K562 (cell line): ENCODE data around the gene AKAP6. TPM values are rescaled to one million over a fixed set of nuclear protein-coding genes. Genes with fewer than 3 reads are reported as not detected.

Source experiments
- ATAC-seq: fragments of 200-7000 bp; cut with Tn5 transposase; 3 replicates; pipeline ENCODE4 v1.9.1; 2020; ENCODE audit warnings: moderate library complexity
- BruUV-seq: library from RNA; stranded (reverse); fragments of 400-500 nt; replicated peaks from 2 replicates; lab custom pipeline; 2021; lab: Mats Ljungman, UMichigan
- CTCF ChIA-PET: fragments of 300-600 bp; formaldehyde crosslinking; extraction: SDS; loops from one replicate; lab custom pipeline; 2021; ENCODE audit warnings: low intra/inter-chr PET ratio; lab: Yijun Ruan, JAX
- POLR2A ChIA-PET: fragments of 300-600, 350-650 bp; sonication (Branson Sonifier 250); formaldehyde crosslinking; extraction: SDS; loops from one replicate; lab custom pipeline; 2021; ENCODE audit warnings: antibody characterized with exemption, inconsistent platforms; lab: Yijun Ruan, JAX
- DNase-seq, 4 experiments: peaks; one replicate each; pipeline versions ENCODE4 v3.0.0 to v3.0.0-alpha.2; 2011 to 2018; ENCODE audit warnings: low spot score in 3 of 4, mixed read lengths in 3 of 4; ENCODE audit errors: extremely low read depth in 1 of 4
- FAIRE-seq: peaks from 2 replicates; lab custom pipeline; 2011; peaks lifted over from hg19 to GRCh38; lab: Jason Lieb, UNC
- H2AFZ ChIP-seq: 2 replicates; pipeline ENCODE4 v1.6.0; 2011; ENCODE audit warnings: low read depth, low read length, control low read depth, inconsistent platforms
- H3K27ac ChIP-seq: fragments of 200-600 bp; 3 replicates; pipeline ENCODE4 v1.8.0; 2011; ENCODE audit warnings: low read depth, mild to moderate bottlenecking, control low read depth, inconsistent platforms, low read length, moderate library complexity, mixed read lengths; ENCODE audit errors: extremely low read depth
- H3K27me3 ChIP-seq, 2 experiments: fragments of 300-600 bp in 1 of 2; 2 replicates in 1 of 2; 3 replicates in 1 of 2; pipeline versions ENCODE4 v1.6.0 to v1.8.0; 2011; ENCODE audit warnings: inconsistent platforms in 2 of 2, low read length in 2 of 2, mild to moderate bottlenecking in 1 of 2, mixed read lengths in 1 of 2, moderate library complexity in 1 of 2; ENCODE audit not compliant: control insufficient read depth in 2 of 2, insufficient read depth in 2 of 2
- H3K36me3 ChIP-seq: fragments of 300-600 bp; 3 replicates; pipeline ENCODE4 v1.8.0; 2011; ENCODE audit warnings: mild to moderate bottlenecking, low read length, inconsistent platforms; ENCODE audit not compliant: control insufficient read depth, insufficient read depth
- H3K4me1 ChIP-seq, 2 experiments: fragments of 200-600 bp in 1 of 2; replicated peaks in 1 of 2; 2 replicates in 1 of 2; 3 replicates in 1 of 2; pipeline versions ENCODE4 v1.5.1 to v1.8.0; 2011; ENCODE audit warnings: inconsistent platforms in 2 of 2, low read length in 2 of 2, mild to moderate bottlenecking in 1 of 2, mixed read lengths in 1 of 2, moderate library complexity in 1 of 2; ENCODE audit not compliant: control insufficient read depth in 2 of 2, insufficient read depth in 2 of 2
- H3K4me2 ChIP-seq: 2 replicates; pipeline ENCODE4 v1.6.1; 2011; ENCODE audit warnings: low read length, control low read depth, inconsistent platforms, mixed read lengths; ENCODE audit not compliant: insufficient read depth
- H3K4me3 ChIP-seq: fragments of 200-600 bp; sonication (generic), shearing (Covaris generic); 2 replicates; pipeline ENCODE4 v1.5.1; 2016; ENCODE audit warnings: control low read depth, inconsistent platforms
- H3K79me2 ChIP-seq: fragments of 200-600 bp; 3 replicates; pipeline ENCODE4 v1.8.0; 2011; ENCODE audit warnings: low read length, inconsistent platforms; ENCODE audit not compliant: control insufficient read depth, insufficient read depth
- H3K9ac ChIP-seq, 2 experiments: 2 replicates each; pipeline versions ENCODE4 v1.6.0 to v1.6.1; 2011; ENCODE audit warnings: low read depth in 2 of 2, low read length in 2 of 2, control low read depth in 1 of 2, inconsistent platforms in 1 of 2, mild to moderate bottlenecking in 1 of 2, mixed read lengths in 1 of 2; ENCODE audit not compliant: insufficient read depth in 1 of 2
- H3K9me1 ChIP-seq: one replicate; pipeline ENCODE4 v1.6.0; 2011; ENCODE audit warnings: inconsistent platforms, mild to moderate bottlenecking, low read length, moderate library complexity; ENCODE audit not compliant: control insufficient read depth, insufficient read depth
- H3K9me3 ChIP-seq: replicated peaks from 2 replicates; pipeline ENCODE4 v1.5.1; 2011; ENCODE audit warnings: low read depth, low read length, inconsistent platforms; ENCODE audit not compliant: control insufficient read depth, insufficient read depth
- H4K20me1 ChIP-seq: replicated peaks from 2 replicates; pipeline ENCODE4 v1.6.1; 2011; ENCODE audit warnings: low read length, inconsistent platforms, mixed read lengths; ENCODE audit not compliant: control insufficient read depth, insufficient read depth
- BMI1 ChIP-seq: fragments of 150-350 bp; IDR thresholded peaks from 2 replicates; pipeline ENCODE4 v1.6.1; 2014; ENCODE audit warnings: low read length
- KDM4B ChIP-seq, 2 experiments: fragments of 450-650 bp in 1 of 2; sonication (generic) in 1 of 2; IDR thresholded peaks; 2 replicates each; pipeline ENCODE4 v1.6.1; 2016 to 2017; ENCODE audit warnings: borderline replicate concordance in 2 of 2, antibody characterized with exemption in 1 of 2, low read depth in 1 of 2, mild to moderate bottlenecking in 1 of 2
- MIER1 ChIP-seq: fragments of 450-650 bp; IDR thresholded peaks from 2 replicates; pipeline ENCODE4 v1.6.1; 2016; ENCODE audit warnings: antibody characterized with exemption, mild to moderate bottlenecking, low read depth
- PCBP1 ChIP-seq: fragments of 200-400 bp; formaldehyde crosslinking; IDR thresholded peaks from 2 replicates; pipeline ENCODE4 v1.6.1; 2018; ENCODE audit warnings: mild to moderate bottlenecking, low read depth, low read length; ENCODE audit not compliant: poor library complexity, severe bottlenecking
- RCOR1 ChIP-seq, 2 experiments: IDR thresholded peaks; 2 replicates each; pipeline ENCODE4 v1.6.1; 2012; ENCODE audit warnings: low read depth in 2 of 2, low read length in 2 of 2, borderline replicate concordance in 1 of 2, improper control_type of control experiment in 1 of 2
- STAT5A ChIP-seq: IDR thresholded peaks from 2 replicates; pipeline ENCODE4 v1.6.1; 2012; ENCODE audit warnings: low read length, inconsistent platforms, borderline replicate concordance
- TBP ChIP-seq: optimal IDR thresholded peaks from 2 replicates; pipeline ENCODE3; 2011; ENCODE audit warnings: low read depth, low read length, improper control_type of control experiment
- WHSC1 ChIP-seq: IDR thresholded peaks from one replicate; pipeline ENCODE4 v1.6.1; 2012; ENCODE audit warnings: low read length, control low read depth, inconsistent platforms
- ZBTB1 ChIP-seq: sonication (generic); formaldehyde crosslinking; IDR thresholded peaks from 2 replicates; pipeline ENCODE4 v1.8.1; 2023; ENCODE audit warnings: missing genetic modification reagents, low read depth, mild to moderate bottlenecking, borderline replicate concordance
- ZFP30 ChIP-seq: fragments of 250-450 bp; sonication (Bioruptor Pico); IDR thresholded peaks from 2 replicates; pipeline ENCODE4 v1.8.0; 2022; ENCODE audit warnings: moderate library complexity, mild to moderate bottlenecking, inconsistent platforms, borderline replicate concordance
- ZNF384 ChIP-seq: IDR thresholded peaks from 2 replicates; pipeline ENCODE4 v1.6.1; 2012; ENCODE audit warnings: low read depth, low read length, improper control_type of control experiment
- WGBS: fragments of 100-300 bp; shearing (Covaris generic); methylation state at CpG from one replicate; pipeline ENCODE4 v1.1.6; 2016; ENCODE audit warnings: low coverage, mixed read lengths; ENCODE audit not compliant: insufficient coverage; ENCODE audit errors: missing lambda C conversion rate; 5-methylcytosine and 5-hydroxymethylcytosine counted together
- in situ Hi-C: fragments of 300-500 bp; cut with MboI; formaldehyde crosslinking; loops from 4 replicates; pipeline ENCODE4 v1.15.0; 2018; ENCODE audit warnings: inconsistent platforms, mixed read lengths
- intact Hi-C: fragments of 100-400 bp; cut with micrococcal nuclease; formaldehyde crosslinking; loops from 2 replicates; pipeline ENCODE4 v1.14.2; 2022
- polyA plus RNA-seq, 8 experiments: library from polyadenylated mRNA; depleted of rRNA in 4 of 8; stranded (reverse) in 5 of 8; unstranded in 3 of 8; fragments of >200 nt; fragmentation: Nextera tagmentation in 2 of 8; fragmentation: Illumina TruSeq in 1 of 8; extraction: Ambion mirVana in 2 of 8; extraction: Trizol in 1 of 8; gene quantifications; 2 replicates each; pipeline versions ENCODE4 v1.2.1 to v1.2.3, GENCODE V29; 2011 to 2014; ENCODE audit warnings: inconsistent platforms in 1 of 8, missing spikeins in 1 of 8
- total RNA-seq, 7 experiments: library from RNA; depleted of rRNA in 6 of 7; stranded (reverse); fragments of >200 nt in 6 of 7; fragmentation: Illumina TruSeq in 2 of 7; extraction: Trizol in 2 of 7; gene quantifications; 2 replicates each; pipeline versions ENCODE4 v1.2.1 to v1.2.3, GENCODE V29; 2011 to 2021; ENCODE audit warnings: low replicate concordance in 1 of 7

AKAP6 gene
- total and polyA plus RNA-seq, 9 of the 15 experiments (the other 6 are each of a cell fraction or from before 2014, with no cell fraction given), result 0.03 to 1.7 (median 0.48) TPM

GRCh38 chr14:32403688-32404087 lies 74.6 kb downstream of the AKAP6 start:
- TF ChIP-seq RCOR1 (IDR thresholded peaks at IDR 0.05; ENCODE audit: borderline replicate concordance in 1 of 2, low read depth in 2 of 2, low read length in 2 of 2) (no peak), ZFP30 (no peak), KDM4B (IDR thresholded peaks at IDR 0.05; ENCODE audit: borderline replicate concordance in 2 of 2, low read depth in 1 of 2) (no peak), PCBP1 (no peak), ZBTB1 (CRISPR knock-in tag) (no peak), MIER1 (no peak), TBP (no peak), WHSC1 (no peak), ZNF384 (no peak), BMI1 (no peak), STAT5A (no peak)
- FAIRE-seq (no peak), DNase-seq (no peak), ATAC-seq (no peak)
- intact Hi-C loops (no loop called here), in situ Hi-C loops (no loop called here)
- Histone ChIP-seq H3K9ac (no peak overlapping the region), H3K4me1 (no peaks in the 10 kb centered on the region), H3K9me3 (no peaks in the 10 kb centered on the region), H3K36me3 (no peaks in the 10 kb centered on the region), H4K20me1 (no peaks in the 10 kb centered on the region), H3K27ac (no peak overlapping the region), H3K27me3 (no peaks in the 10 kb centered on the region), H3K4me3 (no peak overlapping the region), H3K9me1 (no peaks in the 10 kb centered on the region), H2AFZ (no peak overlapping the region), H3K4me2 (no peak overlapping the region), H3K79me2 (no peaks in the 10 kb centered on the region)
- CTCF ChIA-PET, result no interaction called here
- 14% methylated on average over 2 of the region's 2 CpGs for WGBS
- BruUV-seq, result no TSS peak
- POLR2A ChIA-PET, result no interaction called here
